GM18909 (cell line): ENCODE data around the gene GBP3.
"Not testable (repeated sequence)": the region's sequence is repeated elsewhere in the genome, so short reads cannot be mapped to it uniquely, and the experiment has no call there.

Experiments used
- ATAC-seq: cut with Tn5 transposase; IDR thresholded peaks from one replicate; pipeline ENCODE4 v1.9.1; 2021; ENCODE audit warnings: mild to moderate bottlenecking; ENCODE audit not compliant: unreplicated experiment, poor library complexity

GBP3 gene

DNA sequence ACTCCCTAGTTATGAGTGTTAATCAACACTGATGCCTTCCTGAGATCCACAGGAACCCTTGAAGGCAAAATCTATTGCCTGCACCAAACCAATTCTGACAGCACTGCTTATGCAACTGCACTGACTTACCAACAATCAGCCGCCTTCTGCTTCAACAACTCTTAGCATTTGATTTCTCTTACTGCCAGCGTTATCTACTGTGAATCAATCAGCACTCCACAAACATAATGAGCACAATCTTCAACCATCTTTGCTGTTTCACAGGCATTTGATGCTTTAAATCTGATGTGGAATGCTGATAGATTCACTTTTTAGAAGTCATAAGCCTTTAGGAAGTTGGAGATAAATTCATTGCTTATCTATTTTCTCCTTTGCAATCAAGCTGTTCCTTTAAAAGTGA, 41.2 kb downstream of the GBP3 start:
- not testable (repeated sequence) for ATAC-seq

DNA sequence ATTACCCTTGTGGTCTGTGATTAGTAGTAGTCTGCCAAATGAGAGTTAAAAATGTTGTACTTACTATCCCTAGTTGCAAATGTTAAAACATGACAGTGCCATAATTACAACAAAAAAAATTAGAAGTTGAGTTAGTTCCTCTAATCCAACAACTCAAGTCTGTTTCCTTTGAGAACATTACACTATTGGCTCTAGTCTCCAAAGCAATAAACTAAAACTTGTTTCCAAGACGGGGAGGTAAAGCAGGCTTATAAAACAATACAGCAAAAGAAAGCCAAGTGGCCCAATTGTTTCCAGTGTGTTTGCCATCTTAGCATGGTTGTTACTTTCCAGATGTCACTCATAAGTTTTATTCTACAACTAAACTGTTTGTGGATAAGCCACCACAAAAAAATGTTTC, 41.8 kb downstream of the GBP3 start:
- ATAC-seq, result no peak

DNA sequence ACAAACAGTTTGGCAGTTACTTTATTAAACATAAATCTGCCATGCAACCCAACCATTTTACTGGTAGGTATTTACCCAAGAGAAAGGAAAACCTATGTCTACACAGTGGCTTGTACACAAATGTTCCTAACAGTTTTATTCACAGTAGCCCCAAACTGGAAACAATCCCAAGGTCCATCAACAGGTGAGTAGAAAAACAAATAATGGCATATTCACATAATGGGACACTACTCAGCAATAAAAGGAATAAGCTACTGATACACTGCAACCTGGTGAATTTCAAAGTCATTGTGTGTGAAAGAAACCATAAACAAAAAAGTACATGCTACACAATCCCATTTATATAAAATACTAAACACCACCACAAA, 42.9 kb downstream of the GBP3 start:
- no peak for ATAC-seq

DNA sequence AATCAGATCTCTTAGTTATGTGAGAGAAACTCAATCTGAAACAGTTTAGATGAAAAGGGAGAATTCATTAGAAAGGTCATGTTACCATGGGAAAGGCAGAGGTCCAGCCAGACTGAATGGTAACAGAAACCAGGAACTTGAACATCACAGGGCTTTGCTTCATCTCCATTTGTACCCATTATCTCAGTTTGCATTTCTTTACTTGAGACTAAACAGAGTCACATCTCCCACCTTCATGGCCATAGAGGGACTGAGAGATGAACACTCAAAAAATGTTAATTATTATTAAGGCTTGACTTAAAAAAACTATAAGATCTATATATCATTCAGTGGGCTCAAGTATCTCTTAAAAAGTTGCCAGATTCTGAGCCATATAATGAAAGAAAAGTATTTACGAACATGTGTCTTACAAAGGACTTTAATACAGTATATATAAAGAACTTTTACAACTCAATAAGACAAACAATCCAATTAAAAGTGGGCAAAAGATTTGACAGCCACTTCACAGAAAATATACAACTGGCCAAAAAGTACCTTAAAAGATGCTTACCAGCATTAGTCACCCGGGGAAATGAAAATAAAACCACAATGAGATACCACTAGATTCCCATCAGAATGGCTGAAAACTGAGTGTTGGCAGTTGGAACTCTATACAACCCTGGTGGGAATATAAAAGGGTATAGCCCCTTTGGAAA, 43.5 kb downstream of the GBP3 start:
- no peak for ATAC-seq

DNA sequence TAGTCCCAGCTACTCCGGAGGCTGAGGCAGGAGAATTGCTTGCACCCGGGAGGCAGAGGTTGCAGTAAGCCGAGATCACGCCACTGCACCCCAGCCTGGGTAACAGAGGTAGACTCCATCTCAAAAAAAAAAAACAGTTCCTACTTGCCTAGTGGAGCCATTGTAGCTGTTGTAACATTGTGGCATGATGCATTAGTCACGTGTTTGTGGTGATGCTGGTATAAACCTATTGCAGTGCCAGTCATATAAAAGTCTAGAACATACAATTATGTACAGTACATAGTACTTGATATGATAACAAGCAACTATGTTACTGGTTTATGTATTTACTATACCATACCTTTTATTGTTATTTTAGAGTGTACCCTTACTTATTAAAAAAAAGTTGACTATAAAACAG, 46.4 kb downstream of the GBP3 start:
- no peak for ATAC-seq

DNA sequence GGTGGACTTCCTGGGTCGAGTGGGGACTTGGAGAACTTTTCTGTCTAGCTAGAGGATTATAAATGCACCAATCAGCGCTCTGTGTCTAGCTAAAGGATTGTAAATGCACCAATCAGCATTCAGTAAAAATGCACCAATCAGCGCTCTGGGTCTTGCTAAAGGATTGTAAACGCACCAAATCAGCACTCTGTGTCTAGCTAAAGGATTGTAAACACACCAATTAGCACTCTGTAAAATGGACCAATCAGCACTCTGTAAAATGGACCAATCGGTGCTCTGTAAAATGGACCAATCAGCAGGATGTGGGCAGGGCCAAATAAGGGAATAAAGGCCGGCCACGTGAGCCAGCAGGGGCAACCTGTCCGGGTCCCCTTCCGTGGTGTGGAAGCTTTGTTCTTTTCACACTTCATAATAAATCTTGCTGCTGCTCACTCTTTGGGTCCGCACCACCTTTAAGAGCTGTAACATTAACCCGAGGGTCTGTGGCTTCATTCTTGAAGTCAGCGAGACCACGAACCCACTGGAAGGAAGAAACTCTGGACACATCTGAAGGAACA, 48.0 kb downstream of the GBP3 start:
- not testable (repeated sequence) for ATAC-seq

DNA sequence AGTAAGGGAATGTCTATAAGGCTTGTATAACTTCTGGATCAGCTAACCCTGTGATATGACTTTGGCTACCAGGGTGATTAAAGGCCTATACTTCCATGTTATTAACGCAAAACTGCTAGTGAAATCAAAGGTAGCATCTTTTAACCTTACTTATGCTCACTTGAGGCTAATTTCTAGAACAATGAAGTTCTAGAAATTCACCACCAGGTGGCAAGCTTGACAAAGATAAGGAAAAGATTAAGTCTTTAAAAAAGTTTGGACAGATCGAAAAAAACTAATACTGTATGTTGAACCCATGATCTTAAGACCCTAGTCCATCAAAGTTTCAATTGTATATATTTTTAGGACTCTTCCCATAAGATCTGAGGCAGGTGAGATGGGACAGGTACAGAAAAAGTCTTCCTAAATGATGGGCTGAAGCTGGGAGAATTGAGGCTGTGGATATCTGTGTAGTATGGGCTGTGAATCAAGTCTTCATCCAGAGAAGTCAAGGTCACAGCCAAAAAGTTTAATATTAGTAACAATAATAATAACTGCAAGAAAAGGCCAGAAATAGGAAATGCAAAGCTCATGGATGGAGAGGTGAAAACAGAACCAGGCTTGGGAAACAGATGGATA, 49.0 kb downstream of the GBP3 start:
- ATAC-seq, result no peak

DNA sequence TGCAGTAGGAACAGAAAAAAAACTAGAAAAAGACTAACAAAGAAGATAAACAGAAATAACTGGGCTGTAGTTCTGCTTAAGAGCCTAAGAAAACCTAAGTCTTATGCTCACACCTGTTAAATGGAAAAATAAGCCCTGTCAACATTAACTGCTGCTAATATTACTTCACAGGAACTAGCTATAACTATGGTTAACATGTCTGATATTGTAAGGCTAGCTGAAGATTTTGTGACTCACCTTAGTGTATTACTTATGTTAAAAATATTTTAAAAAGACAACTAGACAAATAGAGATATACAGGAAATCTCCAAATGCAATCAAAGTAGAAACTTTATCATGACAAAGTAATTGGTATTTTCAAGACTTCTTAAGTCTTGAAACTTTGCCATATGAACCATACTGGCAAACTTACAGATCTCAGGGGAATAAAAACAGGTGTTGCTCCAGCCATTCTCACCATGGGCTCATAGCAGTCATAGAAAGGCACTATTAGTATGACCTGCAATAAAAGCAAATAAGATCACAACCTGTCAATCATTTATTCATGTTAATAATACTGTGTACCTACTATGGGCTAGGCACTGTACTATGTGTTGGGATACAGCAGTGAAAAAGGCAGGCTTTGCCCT, 60.9 kb downstream of the GBP3 start:
- no peak for ATAC-seq

DNA sequence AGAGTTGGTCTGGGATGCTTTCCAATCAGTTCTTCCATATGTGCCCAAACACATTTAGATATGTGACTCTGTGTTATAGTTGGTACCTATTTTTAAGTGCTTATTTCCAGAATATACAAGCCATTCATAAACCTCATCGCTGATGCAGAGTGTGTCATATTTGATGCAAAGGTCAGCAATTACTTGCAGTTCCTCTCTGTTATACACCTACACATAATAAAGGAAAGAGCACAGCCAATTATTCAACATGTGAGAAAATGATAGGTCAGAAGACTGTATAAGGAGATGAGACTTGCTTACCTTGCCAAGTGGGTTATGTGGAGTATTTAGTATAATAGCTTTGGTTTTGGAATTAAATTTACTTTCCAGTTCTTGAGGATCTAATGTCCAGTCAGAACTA, 61.6 kb downstream of the GBP3 start:
- no peak for ATAC-seq
